Right lobe of liver (tissue), 4 donors: ENCODE results near the gene EEFSEC.

Experiments
- CTCF ChIP-seq, 4 donors: fragments of 200-600 bp in 3 of 4; fragments of 450-650 bp in 1 of 4; IDR thresholded peaks; one replicate each; pipeline versions ENCODE4 v1.5.1 to v1.8.0; 2016 to 2022; ENCODE audit warnings: antibody characterized with exemption in 4 of 4, mild to moderate bottlenecking in 2 of 4
- POLR2A ChIP-seq: fragments of 450-650 bp; IDR thresholded peaks from one replicate; pipeline ENCODE4 v1.6.1; 2017; ENCODE audit warnings: antibody characterized with exemption, mild to moderate bottlenecking
- donor health status: DM: no; HTN: no; CAD: no.
- donor health status: DM: no; HTN: no; CAD: no.
- donor health status: DM: no; HTN: yes; CAD: no.

GRCh38 chr3:128432301-128432970, 279.2 kb downstream of the EEFSEC start:
- TF ChIP-seq POLR2A: no peak
- no peak for TF ChIP-seq CTCF (IDR thresholded peaks at IDR 0.05)
